ENCODE results near the gene FEN1.

Gene FEN1

GRCh38 chr11:61776561-61777075, 16.1 kb upstream of the FEN1 start:
- DNase-seq = peak; percentile 23 to 30

GRCh38 chr11:61777234-61778090, 15.2 kb upstream of the FEN1 start:
- DNase-seq = peak in 1 of 2 experiments; percentile 13

GRCh38 chr11:61778357-61778886, 14.3 kb upstream of the FEN1 start:
- no peak for DNase-seq

- DNase-seq = no peak
Observed at GRCh38 chr11:61778920-61779650, 13.6 kb upstream of the FEN1 start.

GRCh38 chr11:61779666-61780525, 12.8 kb upstream of the FEN1 start:
- no peak for DNase-seq

- no peak for DNase-seq
Observed at GRCh38 chr11:61780581-61781162, 12.0 kb upstream of the FEN1 start.

GRCh38 chr11:61781585-61781984, 11.1 kb upstream of the FEN1 start:
- no peak for DNase-seq

- DNase-seq = no peak
Observed at GRCh38 chr11:61782299-61782698, 10.4 kb upstream of the FEN1 start.

- DNase-seq = no peak
Observed at GRCh38 chr11:61782841-61783240, 9.9 kb upstream of the FEN1 start.

- DNase-seq = no peak
Observed at GRCh38 chr11:61783717-61784505, 8.8 kb upstream of the FEN1 start.

- DNase-seq = no peak
Observed at GRCh38 chr11:61784506-61784805, 8.3 kb upstream of the FEN1 start.

- no peak for DNase-seq
Observed at GRCh38 chr11:61785837-61786402, 6.8 kb upstream of the FEN1 start.

GRCh38 chr11:61787928-61788491, 4.7 kb upstream of the FEN1 start:
- peak in 1 of 2 experiments; percentile 50 for DNase-seq

GRCh38 chr11:61791737-61792309, 888 bp upstream of the FEN1 start:
- DNase-seq = peak; percentile 30 to 38

GRCh38 chr11:61793083-61793828, 545 bp downstream of the FEN1 start:
- DNase-seq = peak in 1 of 2 experiments; percentile 19

- DNase-seq = no peak
Observed at GRCh38 chr11:61793829-61794204, 1.1 kb downstream of the FEN1 start.

- no peak for DNase-seq
Observed at GRCh38 chr11:61794579-61794978, 1.9 kb downstream of the FEN1 start.

- no peak for DNase-seq
Observed at GRCh38 chr11:61795459-61795858, 2.7 kb downstream of the FEN1 start.

GRCh38 chr11:61795876-61796526, 3.3 kb downstream of the FEN1 start:
- no peak for DNase-seq

All from NCI-H524 (cell line).